HFF-Myc (cell line): Measurements from ENCODE around the gene LONP2.
"Not testable (repeated sequence)": the region's sequence is repeated elsewhere in the genome, so short reads cannot be mapped to it uniquely, and the experiment has no call there.

ENCODE experiments used
- DNase-seq: peaks from one replicate; pipeline ENCODE4 v3.0.0-alpha.2; 2011; ENCODE audit warnings: low read depth; ENCODE audit errors: extremely low read depth
- H3K4me3 ChIP-seq: replicated peaks from 2 replicates; pipeline ENCODE4 v1.5.1; 2011; ENCODE audit warnings: low read depth, mild to moderate bottlenecking, control low read depth, low read length
- TF ChIP-seq, protein P1 (sequence below): IDR thresholded peaks from 2 replicates; pipeline ENCODE4 v1.5.1; 2012; ENCODE audit warnings: mild to moderate bottlenecking, low read depth, low read length, control low read depth; ENCODE audit errors: missing control alignments

LONP2 gene

DNA sequence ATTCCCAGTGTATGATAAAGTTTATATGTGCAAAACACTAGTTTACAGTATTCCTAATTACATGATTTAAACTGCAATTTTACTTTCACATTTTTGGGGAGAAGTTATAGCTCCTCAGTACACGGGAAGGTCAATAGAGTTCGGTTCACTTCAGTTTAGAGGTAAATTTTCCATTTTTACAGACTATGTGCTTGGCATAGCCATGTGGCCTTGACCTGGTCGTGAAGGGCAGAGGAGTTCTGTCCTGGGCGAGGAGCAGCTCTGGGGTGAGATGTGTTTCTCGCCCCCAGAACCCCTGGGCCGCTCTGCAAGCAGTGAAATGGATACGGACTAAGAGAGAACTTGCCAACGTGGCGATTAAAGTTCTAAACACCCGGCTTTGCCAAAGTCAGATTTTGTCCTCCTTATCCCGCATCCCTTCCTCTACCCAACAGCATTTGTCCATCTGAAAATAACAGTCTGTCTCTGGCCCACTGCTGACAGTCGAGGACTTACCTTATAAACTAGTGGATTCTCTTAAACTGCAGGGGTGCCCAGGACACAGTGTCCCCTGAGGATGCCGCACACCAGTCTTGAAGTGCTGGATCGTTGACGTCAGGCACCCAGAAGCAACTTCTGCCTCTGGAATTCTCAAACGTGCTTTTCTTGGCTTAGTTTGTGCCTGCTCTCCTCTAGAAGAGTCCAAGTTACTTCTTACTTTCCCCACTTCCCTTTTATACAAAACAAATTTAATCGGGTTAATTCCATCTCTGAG, 142.6 kb downstream of the LONP2 start:
- TF ChIP-seq, protein P1, sequence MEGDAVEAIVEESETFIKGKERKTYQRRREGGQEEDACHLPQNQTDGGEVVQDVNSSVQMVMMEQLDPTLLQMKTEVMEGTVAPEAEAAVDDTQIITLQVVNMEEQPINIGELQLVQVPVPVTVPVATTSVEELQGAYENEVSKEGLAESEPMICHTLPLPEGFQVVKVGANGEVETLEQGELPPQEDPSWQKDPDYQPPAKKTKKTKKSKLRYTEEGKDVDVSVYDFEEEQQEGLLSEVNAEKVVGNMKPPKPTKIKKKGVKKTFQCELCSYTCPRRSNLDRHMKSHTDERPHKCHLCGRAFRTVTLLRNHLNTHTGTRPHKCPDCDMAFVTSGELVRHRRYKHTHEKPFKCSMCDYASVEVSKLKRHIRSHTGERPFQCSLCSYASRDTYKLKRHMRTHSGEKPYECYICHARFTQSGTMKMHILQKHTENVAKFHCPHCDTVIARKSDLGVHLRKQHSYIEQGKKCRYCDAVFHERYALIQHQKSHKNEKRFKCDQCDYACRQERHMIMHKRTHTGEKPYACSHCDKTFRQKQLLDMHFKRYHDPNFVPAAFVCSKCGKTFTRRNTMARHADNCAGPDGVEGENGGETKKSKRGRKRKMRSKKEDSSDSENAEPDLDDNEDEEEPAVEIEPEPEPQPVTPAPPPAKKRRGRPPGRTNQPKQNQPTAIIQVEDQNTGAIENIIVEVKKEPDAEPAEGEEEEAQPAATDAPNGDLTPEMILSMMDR = no peak
- H3K4me3 ChIP-seq = no peak overlapping the region
- DNase-seq = no peak

DNA sequence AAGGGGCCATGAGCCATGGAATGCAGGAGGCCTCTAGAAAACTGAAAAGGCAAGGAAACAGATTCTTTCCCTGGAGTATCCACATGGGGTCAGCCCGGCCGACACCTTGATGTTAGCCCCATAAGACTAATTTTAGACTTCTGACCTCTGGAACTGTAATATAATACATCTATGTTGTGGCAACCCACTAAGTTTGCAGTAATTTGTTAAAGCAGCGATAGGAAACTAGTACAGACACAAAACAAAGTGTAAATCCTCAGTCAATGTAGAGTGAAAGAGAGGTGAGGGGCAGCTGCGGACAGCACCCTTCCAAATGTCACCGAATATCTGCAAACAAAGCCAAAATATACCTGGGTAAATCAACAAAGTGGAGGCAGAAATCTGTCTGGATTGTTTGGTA, 148.3 kb downstream of the LONP2 start:
- no peak overlapping the region for H3K4me3 ChIP-seq
- TF ChIP-seq, protein P1 = no peak
- no peak for DNase-seq

DNA sequence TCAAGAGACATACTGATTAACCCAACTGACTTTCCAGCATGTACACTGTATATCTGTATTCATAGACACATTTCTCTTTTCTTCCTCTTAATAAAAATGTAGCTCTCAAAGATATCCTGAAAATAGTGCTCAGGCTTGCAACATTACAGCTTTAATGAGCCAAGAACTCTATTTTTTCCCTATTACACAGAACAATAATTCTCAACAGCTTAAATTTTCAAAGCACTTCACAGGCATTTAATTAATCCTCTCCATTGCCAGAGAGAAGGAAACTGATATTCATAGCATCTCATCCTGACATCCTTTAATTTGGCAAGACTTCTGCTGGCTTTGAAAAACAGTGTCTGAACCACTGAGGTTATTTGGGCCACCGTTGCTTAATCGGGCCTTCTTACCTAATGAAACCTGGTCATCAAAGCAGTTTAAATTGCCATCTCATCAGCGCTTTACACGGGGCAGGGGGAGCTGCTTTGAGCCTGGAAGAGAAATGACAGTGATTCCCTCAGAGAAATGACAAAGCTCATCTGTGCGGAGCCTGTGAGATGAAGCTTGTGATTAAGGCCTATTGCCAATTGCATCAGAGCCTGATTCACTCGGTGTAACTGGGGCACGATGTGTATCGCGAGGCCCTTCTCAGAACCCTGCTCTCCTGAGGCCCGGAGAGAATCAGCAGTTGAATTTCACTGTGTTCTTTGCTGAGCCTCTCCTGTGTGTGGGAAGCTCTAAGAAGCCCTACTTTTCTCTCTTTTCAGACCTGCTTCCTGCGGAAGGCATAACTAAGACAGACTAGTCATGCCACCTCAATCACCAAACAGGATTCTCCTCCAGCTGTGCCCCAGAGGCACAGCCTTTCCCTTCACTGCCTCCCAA, 149.6 kb downstream of the LONP2 start:
- no peak for DNase-seq
- no peak overlapping the region for H3K4me3 ChIP-seq
- TF ChIP-seq, protein P1 = no peak

- TF ChIP-seq, protein P1 = no peak
These were observed 150.2 kb downstream of the LONP2 start for GRCh38 chr16:48394355-48394703.

GRCh38 chr16:48395375-48395774, 151.3 kb downstream of the LONP2 start:
- no peak for DNase-seq
- no peak overlapping the region for H3K4me3 ChIP-seq
- TF ChIP-seq, protein P1 = no peak

More at GRCh38 chr16:48394355-48394703, 150.2 kb downstream of the LONP2 start:
- no peak overlapping the region for H3K4me3 ChIP-seq
- DNase-seq = no peak

- not testable (repeated sequence) for H3K4me3 ChIP-seq, DNase-seq
These were observed 158.4 kb downstream of the LONP2 start for GRCh38 chr16:48402547-48402946.

DNA sequence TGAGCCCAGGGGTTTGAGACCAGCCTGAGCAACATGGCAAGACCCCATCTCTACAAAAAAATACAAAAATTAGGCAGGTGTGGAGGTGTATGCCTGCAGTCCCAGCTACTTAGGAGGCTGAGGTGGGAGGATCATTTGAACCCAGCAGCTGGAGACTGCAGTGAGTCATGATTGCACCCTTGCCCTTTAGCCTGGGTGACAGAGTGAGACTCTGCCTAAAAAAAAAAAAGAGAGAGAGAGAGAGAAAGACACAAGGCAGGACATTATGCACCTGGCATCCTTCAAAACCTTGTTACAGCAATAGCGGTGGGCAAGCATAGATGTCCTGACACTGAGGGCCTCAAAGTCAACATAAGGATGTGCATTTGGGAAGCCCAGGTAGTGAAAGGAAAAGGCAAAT, 161.1 kb downstream of the LONP2 start:
- H3K4me3 ChIP-seq = no peak overlapping the region
- TF ChIP-seq, protein P1 = no peak

More for the DNA sequence above, 161.1 kb downstream of the LONP2 start:
- no peak for DNase-seq
